Activated CD4-positive, alpha-beta memory T cell treated with anti-CD3 and anti-CD28 coated beads for 36 hours (primary cell): Measurements from ENCODE around the gene ZNF581. TPM values are rescaled to one million over a fixed set of nuclear protein-coding genes. Genes with fewer than 3 reads are reported as not detected.

Experiments used
- CTCF ChIA-PET: fragments of 350-600 bp; sonication (Branson Sonifier 250); formaldehyde crosslinking; loops from one replicate; lab custom pipeline; 2021; ENCODE audit warnings: antibody characterized with exemption, inconsistent platforms; lab: Charles Lee
- POLR2A ChIA-PET: fragments of 350-600 bp; sonication (Branson Sonifier 250); formaldehyde crosslinking; loops from one replicate; lab custom pipeline; 2021; ENCODE audit warnings: antibody characterized with exemption; lab: Charles Lee
- DNase-seq: peaks from one replicate; pipeline ENCODE4 v3.0.0-alpha.2; 2020
- H3K27ac Mint-ChIP-seq: one replicate; pipeline ENCODE4 v1.8.0; 2021; ENCODE audit warnings: mixed read lengths
- H3K27me3 Mint-ChIP-seq: one replicate; pipeline ENCODE4 v1.8.0; 2021; ENCODE audit warnings: mixed read lengths
- H3K36me3 Mint-ChIP-seq: one replicate; pipeline ENCODE4 v1.8.0; 2021; ENCODE audit warnings: mixed read lengths
- H3K4me1 Mint-ChIP-seq: one replicate; pipeline ENCODE4 v1.8.0; 2021; ENCODE audit warnings: low read depth, mixed read lengths
- H3K4me3 Mint-ChIP-seq: one replicate; pipeline ENCODE4 v1.8.0; 2021; ENCODE audit warnings: mild to moderate bottlenecking, mixed read lengths
- H3K9me3 Mint-ChIP-seq: one replicate; pipeline ENCODE4 v1.8.0; 2021; ENCODE audit warnings: mixed read lengths
- intact Hi-C: fragments of 100-400 bp; cut with micrococcal nuclease; formaldehyde crosslinking; loops from one replicate; pipeline ENCODE4 v1.15.1; 2023
- total RNA-seq, 2 experiments: library from RNA; stranded (reverse); gene quantifications; one replicate each; pipeline ENCODE4 v1.2.3, GENCODE V29; 2021

ZNF581 gene
- total RNA-seq, 2 experiments from 2014 or later = 19.2 to 20.1 TPM

DNA sequence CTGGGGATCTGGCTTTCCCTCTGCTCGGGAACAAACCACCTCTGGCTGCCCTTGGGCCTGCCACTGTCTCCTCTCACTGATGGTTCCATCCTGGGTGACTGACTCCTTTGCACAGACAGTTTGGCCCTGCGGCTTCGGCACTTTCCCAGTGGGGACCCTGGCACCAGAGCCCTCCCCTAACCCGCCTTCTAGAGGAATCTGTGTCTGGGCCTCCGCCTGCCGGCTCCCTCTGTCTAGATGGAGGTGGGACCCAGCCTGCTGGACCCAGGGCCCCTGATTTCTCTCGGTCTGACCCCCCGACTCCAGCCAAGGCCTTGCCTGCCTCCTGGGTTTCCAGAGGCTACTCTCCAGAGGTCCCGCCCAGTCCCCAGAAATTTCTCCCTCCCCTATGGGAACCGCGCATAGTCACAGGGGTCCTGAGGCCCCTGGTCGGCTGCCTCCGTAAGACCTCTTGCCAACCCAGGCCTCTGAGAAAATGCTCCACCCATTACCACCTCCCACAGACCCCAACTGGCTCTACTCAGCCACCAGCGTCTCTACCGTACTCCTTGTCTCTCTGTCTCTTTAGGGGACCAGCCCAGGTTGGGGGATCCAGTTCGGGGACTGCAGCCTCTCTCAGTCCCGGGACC lies 7.3 kb downstream of the ZNF581 start:
- CTCF ChIA-PET = interaction anchor here (1.0 kb wide), 1 partner anchor 18 kb away, joined by 5 read pairs; no protein-coding TSS in a partner anchor
- H3K9me3 Mint-ChIP-seq = no peaks in the 10 kb centered on the region
- H3K27me3 Mint-ChIP-seq = no peaks in the 10 kb centered on the region
- POLR2A ChIA-PET = no interaction called here
- no peak overlapping the region for H3K4me3 Mint-ChIP-seq
- DNase-seq = no peak
- no peak overlapping the region for H3K27ac Mint-ChIP-seq
- peaks cover 21% of the 10 kb centered on the region for H3K4me1 Mint-ChIP-seq
- intact Hi-C loops = loop anchor here (5.0 to 10.0 kb wide), 3 partner anchors 664 to 1458 kb away; partner anchors contain the start of genes LENG8, TSEN34 and ZSCAN5A
- H3K36me3 Mint-ChIP-seq = peaks cover 5% of the 10 kb centered on the region

DNA sequence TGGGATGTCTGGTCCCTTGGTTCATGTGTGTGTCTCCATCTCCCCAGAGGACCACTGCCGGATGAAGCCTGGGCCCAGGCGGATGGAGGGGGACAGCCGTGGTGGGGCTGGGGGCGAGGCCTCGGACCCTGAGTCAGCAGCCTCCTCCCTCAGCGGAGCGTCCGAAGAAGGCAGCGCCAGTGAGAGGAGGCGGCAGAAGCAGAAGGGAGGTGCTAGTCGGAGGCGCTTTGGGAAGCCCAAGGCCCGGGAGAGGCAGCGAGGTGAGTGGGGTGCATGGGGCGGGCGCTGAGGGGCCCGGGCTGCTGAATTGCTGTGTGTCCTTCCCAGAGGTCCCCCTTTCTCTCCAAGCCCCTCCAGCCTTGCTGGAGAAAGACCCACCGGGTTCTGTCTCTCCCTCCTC lies 7.8 kb downstream of the ZNF581 start:
- Mint-ChIP-seq H3K9me3 (no peaks in the 10 kb centered on the region), H3K36me3 (peaks cover 10% of the 10 kb centered on the region), H3K4me3 (no peak overlapping the region), H3K27me3 (no peaks in the 10 kb centered on the region), H3K4me1 (peaks cover 25% of the 10 kb centered on the region), H3K27ac (no peak overlapping the region)
- no peak for DNase-seq
- POLR2A ChIA-PET = no interaction called here
- CTCF ChIA-PET = no interaction called here
- intact Hi-C loops = loop anchor here (5.0 to 10.0 kb wide), 3 partner anchors 664 to 1459 kb away; partner anchors contain the start of genes LENG8, TSEN34 and ZSCAN5A

DNA sequence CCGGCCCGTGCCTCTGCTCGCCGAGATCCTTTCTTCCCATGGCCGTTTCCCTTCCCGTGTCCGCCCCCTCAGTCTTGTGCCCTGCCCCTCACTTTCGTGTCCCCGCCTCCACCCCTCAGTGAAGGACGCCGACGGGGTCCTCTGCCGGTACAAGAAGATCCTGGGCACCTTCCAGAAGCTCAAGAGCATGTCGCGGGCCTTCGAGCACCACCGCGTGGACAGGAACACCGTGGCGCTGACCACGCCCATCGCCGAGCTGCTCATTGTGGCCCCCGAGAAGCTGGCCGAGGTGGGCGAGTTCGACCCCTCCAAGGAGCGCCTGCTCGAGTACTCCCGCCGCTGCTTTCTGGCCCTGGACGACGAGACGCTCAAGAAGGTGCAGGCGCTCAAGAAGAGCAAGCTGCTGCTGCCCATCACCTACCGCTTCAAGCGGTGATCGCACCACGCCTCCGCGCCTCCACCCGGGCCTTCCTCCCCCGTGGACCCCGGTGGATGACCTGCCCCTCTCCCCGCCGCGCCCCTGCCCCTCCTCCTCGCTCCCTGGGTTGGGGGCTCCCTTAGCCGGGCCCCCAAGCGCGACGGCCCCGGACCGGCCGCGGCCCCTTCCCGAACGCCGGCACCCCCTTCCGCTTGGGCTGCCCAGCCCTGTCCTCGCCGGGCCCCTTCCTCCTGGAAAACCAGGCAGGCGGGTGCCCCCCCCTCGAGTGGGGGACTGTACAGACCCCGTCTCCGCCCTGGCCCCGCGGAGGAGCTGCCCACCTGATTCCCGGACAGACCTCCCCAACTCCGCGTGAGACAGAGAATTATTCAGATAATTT lies 9.1 kb downstream of the ZNF581 start:
- peak overlapping the region; percentile 28 for H3K27ac Mint-ChIP-seq
- no peaks in the 10 kb centered on the region for H3K27me3 Mint-ChIP-seq
- ChIA-PET POLR2A (no interaction called here), CTCF (interaction anchor here (0.6 to 2.3 kb wide), 14 partner anchors 8 to 428 kb away, joined by 3 to 17 read pairs (median 4); partner anchors contain the start of genes ISOC2, ZNF581 and ZNF784)
- intact Hi-C loops = loop anchor here (1.0 to 10.0 kb wide), 4 partner anchors 20 to 1460 kb away; partner anchors contain the start of genes LENG8, TSEN34 and ZSCAN5A
- H3K9me3 Mint-ChIP-seq = no peaks in the 10 kb centered on the region
- H3K4me3 Mint-ChIP-seq = no peak overlapping the region
- peaks cover 25% of the 10 kb centered on the region for H3K4me1 Mint-ChIP-seq
- no peak for DNase-seq
- H3K36me3 Mint-ChIP-seq = peaks cover 19% of the 10 kb centered on the region

DNA sequence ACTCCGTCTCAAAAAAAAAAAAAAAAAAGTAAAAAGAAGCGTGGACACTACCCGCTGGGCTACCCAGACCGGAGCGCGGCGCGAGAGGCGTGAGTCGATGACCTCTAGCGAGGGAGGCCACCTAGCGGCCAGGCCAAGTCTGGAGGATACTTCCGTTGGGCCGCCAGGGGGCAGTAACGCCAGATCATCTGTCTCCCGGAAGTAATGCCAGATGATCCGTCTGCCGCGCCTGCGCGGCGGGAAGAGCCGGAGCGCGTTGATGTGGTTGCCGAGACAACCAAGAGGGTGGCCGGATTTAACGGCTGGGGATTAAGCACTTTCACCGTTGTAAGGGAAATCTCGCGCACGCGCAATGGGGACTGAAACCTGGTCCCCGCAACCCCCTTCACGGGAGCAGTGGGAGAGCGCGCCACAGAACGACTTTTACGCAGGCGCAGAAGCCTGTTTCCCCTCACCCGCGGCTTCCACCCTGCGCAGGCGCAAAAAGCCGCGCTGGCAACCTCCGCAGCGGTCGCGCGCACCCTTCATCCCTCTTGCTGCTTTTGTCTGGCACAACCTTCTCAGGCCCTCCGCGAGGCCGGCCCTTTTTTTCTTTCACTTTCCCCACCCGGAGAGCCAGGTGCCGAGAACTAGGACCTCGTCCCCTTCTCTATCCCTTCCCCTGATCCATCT lies 10.3 kb downstream of the ZNF581 start:
- H3K4me1 Mint-ChIP-seq = peaks cover 29% of the 10 kb centered on the region
- H3K9me3 Mint-ChIP-seq = no peaks in the 10 kb centered on the region
- H3K4me3 Mint-ChIP-seq = peak overlapping the region; percentile 93
- intact Hi-C loops = loop anchor here (1.0 to 10.0 kb wide), 10 partner anchors 10 to 1461 kb away; partner anchors contain the start of genes FIZ1, LENG8, RPL28 and TSEN34
- DNase-seq = peak; percentile 98
- H3K27me3 Mint-ChIP-seq = no peaks in the 10 kb centered on the region
- peak overlapping the region; percentile 100 for H3K27ac Mint-ChIP-seq
- H3K36me3 Mint-ChIP-seq = peaks cover 24% of the 10 kb centered on the region
- POLR2A ChIA-PET = interaction anchor here (0.7 to 1.7 kb wide), 7 partner anchors 11 to 315 kb away, joined by 3 to 19 read pairs (median 4); partner anchors contain the start of genes FIZ1, KMT5C, UBE2S and ZNF581
- CTCF ChIA-PET = interaction anchor here (0.7 to 2.3 kb wide), 21 partner anchors 8 to 427 kb away, joined by 3 to 31 read pairs (median 5); partner anchors contain the start of genes FIZ1, ZNF581 and ZNF784

DNA sequence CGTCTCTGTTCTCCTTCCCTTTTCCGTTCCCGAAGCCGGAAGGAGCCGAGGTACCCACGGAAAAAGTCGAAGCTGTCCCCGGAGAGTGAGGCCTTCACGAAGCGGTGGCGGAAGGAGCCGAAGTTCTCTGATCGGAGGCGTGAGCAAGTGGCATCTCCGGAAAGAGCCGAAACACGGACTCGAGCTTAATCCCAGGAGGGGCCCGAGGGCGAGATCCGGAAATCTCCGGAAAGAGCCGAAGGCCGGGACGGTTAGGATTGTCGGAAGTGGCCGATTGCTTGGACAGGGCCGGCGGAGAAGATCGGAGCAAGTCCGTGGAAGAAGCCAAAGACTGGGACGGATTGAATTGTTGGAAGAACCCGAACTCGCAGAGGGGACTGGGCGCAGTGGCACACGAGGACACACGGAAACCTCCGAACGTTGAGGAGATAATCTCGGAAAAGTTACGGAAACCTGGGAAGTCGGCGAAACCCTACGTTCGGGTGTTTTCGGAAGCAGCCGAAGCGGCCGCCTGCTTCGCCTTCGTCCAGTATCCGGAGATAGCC lies 10.9 kb downstream of the ZNF581 start:
- Mint-ChIP-seq H3K36me3 (peaks cover 26% of the 10 kb centered on the region), H3K27me3 (no peaks in the 10 kb centered on the region), H3K27ac (peak overlapping the region; percentile 100), H3K9me3 (no peaks in the 10 kb centered on the region), H3K4me1 (peaks cover 28% of the 10 kb centered on the region), H3K4me3 (peak overlapping the region; percentile 93)
- DNase-seq = peak; percentile 100
- CTCF ChIA-PET = interaction anchor here (0.7 to 2.3 kb wide), 14 partner anchors 9 to 404 kb away, joined by 3 to 31 read pairs (median 5); partner anchors contain the start of genes FIZ1 and ZNF581
- intact Hi-C loops = loop anchor here (1.0 to 10.0 kb wide), 9 partner anchors 11 to 1462 kb away; partner anchors contain the start of genes FIZ1, LENG8, RPL28 and TSEN34
- POLR2A ChIA-PET = interaction anchor here (0.7 to 1.7 kb wide), 7 partner anchors 11 to 315 kb away, joined by 3 to 19 read pairs (median 4); partner anchors contain the start of genes FIZ1, KMT5C, UBE2S and ZNF581

DNA sequence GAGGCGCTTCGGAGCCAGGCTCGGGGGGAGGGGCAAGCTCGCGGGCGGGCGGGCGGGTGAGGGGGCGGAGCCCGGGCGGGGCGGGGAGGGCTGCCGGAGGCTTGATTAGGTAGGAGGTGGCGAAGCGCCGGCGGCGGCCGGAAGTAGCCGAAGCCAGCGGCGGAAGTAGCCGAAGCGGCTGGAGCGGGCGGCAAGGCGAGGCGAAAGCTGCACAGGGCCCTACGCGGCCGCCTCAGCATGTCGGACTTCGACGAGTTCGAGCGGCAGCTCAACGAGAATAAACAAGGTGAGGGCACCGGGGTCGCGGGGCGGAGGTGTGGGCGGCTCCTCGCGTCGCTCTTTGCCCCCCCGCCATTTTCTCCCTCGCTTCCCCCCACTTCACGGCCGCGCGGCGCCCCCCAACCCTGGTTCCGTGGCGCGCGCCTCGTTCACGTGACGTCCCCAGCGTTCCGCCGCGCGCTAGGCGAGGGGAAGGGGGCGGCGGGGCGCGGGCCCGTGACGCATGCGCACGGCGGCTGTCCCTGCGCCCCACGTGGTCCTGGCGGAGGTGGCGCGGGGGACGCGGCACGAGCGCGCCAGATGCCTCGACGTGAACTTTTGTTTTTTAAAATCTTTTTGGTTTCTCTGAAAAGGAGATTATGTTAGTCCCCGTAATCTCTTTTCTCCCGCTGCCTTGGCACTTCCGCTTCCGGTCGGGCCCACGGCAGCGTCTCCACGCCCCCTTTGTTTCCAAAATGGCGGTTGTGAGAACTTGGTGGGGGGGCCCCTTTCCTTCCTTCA lies 11.6 kb downstream of the ZNF581 start, which contains the start of gene U2AF2:
TSS of gene U2AF2 (plus strand) at position 168 of the 780 bp plus-strand sequence. CDS start at position 238, 70 bp downstream.
- intact Hi-C loops = loop anchor here (1.0 to 10.0 kb wide), 11 partner anchors 12 to 1463 kb away; partner anchors contain the start of genes EPN1, FIZ1, LENG8 and PPP1R12C
- POLR2A ChIA-PET = interaction anchor here (0.6 to 1.7 kb wide), 8 partner anchors 12 to 347 kb away, joined by 3 to 19 read pairs (median 4); partner anchors contain the start of genes FIZ1, KMT5C, UBE2S and ZNF581
- Mint-ChIP-seq H3K4me3 (peak within 1 kb of the TSS; percentile 93), H3K4me1 (peaks cover 29% of the 10 kb centered on the region), H3K27ac (peak within 1 kb of the TSS; percentile 100), H3K9me3 (no peaks in the 10 kb centered on the region), H3K36me3 (peaks cover 32% of the 10 kb centered on the region), H3K27me3 (no peaks in the 10 kb centered on the region)
- peak; percentile 97 for DNase-seq
- CTCF ChIA-PET = interaction anchor here (0.7 to 2.3 kb wide), 13 partner anchors 9 to 404 kb away, joined by 3 to 31 read pairs (median 5); partner anchors contain the start of genes FIZ1 and ZNF581

DNA sequence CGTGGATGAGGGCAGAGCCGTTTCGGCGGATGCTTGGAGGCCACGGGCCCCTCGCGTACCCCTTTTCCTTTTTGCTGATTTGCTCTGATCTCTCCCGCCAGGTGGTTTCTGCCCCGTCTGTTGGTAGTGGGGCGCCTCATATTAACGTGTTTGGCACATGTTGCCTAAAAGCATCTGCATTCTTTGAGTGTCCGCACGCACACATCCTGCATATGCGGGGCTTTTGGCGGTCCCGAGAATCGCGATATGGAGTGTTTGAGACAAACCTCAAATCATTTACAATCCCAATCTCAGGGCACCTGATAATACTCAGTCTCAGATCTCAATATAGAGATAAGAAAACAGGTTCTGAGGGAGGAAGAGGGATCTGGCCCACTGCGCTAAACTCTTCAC lies 12.2 kb downstream of the ZNF581 start:
- ChIA-PET POLR2A (no interaction called here), CTCF (interaction anchor here (2.3 to 2.6 kb wide), 2 partner anchors 9 to 16 kb away, joined by 5 to 23 read pairs; no protein-coding TSS in a partner anchor)
- intact Hi-C loops = loop anchor here (1.0 to 10.0 kb wide), 4 partner anchors 20 to 1211 kb away; partner anchors contain the start of genes EPN1, LENG8, PPP1R12C and ZSCAN5A
- no peaks in the 10 kb centered on the region for H3K27me3 Mint-ChIP-seq
- H3K36me3 Mint-ChIP-seq = peaks cover 34% of the 10 kb centered on the region
- H3K27ac Mint-ChIP-seq = peak overlapping the region; percentile 100
- H3K9me3 Mint-ChIP-seq = no peaks in the 10 kb centered on the region
- no peak for DNase-seq
- H3K4me3 Mint-ChIP-seq = peak overlapping the region; percentile 93
- H3K4me1 Mint-ChIP-seq = peaks cover 29% of the 10 kb centered on the region

DNA sequence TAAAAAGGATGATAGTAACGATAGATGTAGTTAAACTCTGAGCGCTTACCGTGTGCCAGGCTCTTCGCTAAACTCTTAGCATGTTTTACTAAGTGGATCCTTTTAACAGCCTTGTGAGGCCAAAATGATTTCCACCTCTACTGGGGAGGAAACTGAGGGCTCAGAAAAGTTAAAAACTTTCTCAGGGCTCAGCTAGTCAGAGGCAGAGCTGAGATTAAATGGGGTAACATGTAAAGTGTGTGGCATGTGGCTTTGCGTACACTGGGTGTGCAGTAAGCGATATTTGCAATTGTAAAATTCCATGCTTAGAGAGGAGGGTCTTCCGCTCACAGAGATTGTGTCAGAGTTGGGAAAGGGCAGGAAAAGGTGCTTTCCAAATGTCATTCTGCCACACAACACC lies 13.1 kb downstream of the ZNF581 start:
- no peak for DNase-seq
- ChIA-PET CTCF (interaction anchor here (0.7 to 2.6 kb wide), 10 partner anchors 9 to 189 kb away, joined by 3 to 23 read pairs (median 4); no protein-coding TSS in a partner anchor), POLR2A (interaction anchor here (0.6 to 1.6 kb wide), 6 partner anchors 9 to 484 kb away, joined by 3 to 8 read pairs (median 3); partner anchors contain the start of genes EPN1 and ZNF444)
- Mint-ChIP-seq H3K4me1 (peaks cover 29% of the 10 kb centered on the region), H3K27me3 (no peaks in the 10 kb centered on the region), H3K36me3 (peaks cover 39% of the 10 kb centered on the region), H3K4me3 (peak overlapping the region; percentile 93), H3K27ac (peak overlapping the region; percentile 100), H3K9me3 (no peaks in the 10 kb centered on the region)
- intact Hi-C loops = loop anchor here (10.0 kb wide), 2 partner anchors 658 to 1212 kb away; partner anchors contain the start of genes LENG8 and ZSCAN5A

DNA sequence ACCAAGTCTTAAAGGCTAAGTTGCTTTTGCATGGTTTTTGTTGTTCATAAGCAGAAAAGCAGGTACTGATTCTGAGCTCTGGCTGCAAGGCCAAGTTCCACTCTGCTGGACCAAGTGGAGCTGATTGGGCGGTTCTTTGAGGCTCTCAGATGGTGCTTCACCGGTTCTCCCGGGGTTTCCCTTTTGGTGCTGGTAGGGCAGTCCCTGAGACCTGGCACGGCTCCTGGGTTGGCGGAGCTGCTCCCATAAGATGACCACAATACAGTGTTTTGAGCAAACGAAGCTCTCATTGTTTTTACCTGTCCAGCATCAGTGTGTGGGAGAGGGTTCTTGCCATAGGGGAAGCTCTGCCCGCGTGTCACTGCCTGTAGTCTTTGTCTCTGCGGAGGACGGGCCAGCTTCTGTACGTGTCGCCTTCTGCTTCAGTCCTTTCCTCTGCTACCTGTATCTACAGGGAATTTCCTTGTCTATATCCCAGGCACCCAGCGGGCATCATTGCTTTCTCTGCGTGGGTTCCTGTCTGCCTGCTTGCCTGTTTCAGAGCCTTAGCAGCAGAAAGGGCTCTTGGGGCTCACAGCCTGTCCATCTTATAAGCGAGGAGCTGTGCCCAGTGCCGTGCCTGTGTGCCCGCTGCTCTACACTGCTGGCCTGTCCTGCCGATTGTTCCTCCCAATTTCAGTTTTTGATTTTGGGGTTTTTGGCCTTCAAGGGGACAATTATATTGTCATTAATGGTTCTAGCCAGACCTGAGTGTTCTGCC lies 13.7 kb downstream of the ZNF581 start:
- ChIA-PET CTCF (interaction anchor here (0.7 to 2.6 kb wide), 13 partner anchors 9 to 189 kb away, joined by 3 to 23 read pairs (median 4); no protein-coding TSS in a partner anchor), POLR2A (interaction anchor here (0.6 to 1.6 kb wide), 8 partner anchors 8 to 484 kb away, joined by 3 to 8 read pairs (median 3); partner anchors contain the start of genes EPN1 and ZNF444)
- Mint-ChIP-seq H3K4me1 (peaks cover 29% of the 10 kb centered on the region), H3K27me3 (no peaks in the 10 kb centered on the region), H3K9me3 (no peaks in the 10 kb centered on the region), H3K36me3 (peaks cover 46% of the 10 kb centered on the region), H3K4me3 (peak overlapping the region; percentile 93), H3K27ac (peak overlapping the region; percentile 100)
- intact Hi-C loops = loop anchor here (10.0 kb wide), 2 partner anchors 658 to 1212 kb away; partner anchors contain the start of genes LENG8 and ZSCAN5A
- DNase-seq = peak; percentile 58
